ENCODE results near the gene CDR2.

- TF ChIP-seq CTCF (IDR thresholded peaks at IDR 0.05) (no peak), POLR2A (IDR thresholded peaks at IDR 0.05) (no peak)
These were observed 1.3 kb downstream of the CDR2 start for GRCh38 chr16:22372882-22373661.

Data from adrenal gland (tissue), 5 donors.